DND-41 (cell line): Measurements from ENCODE around the gene TBCE.

ENCODE experiments used
- CTCF ChIP-seq: IDR thresholded peaks from 2 replicates; pipeline ENCODE4 v1.5.1; 2012; ENCODE audit warnings: borderline replicate concordance, low read length, moderate library complexity, mild to moderate bottlenecking; ENCODE audit not compliant: poor library complexity, severe bottlenecking; ENCODE audit errors: extremely low read depth
- EZH2 ChIP-seq: IDR thresholded peaks from 3 replicates; pipeline ENCODE4 v1.6.1; 2012; ENCODE audit warnings: borderline replicate concordance, low read depth, mild to moderate bottlenecking, moderate library complexity, low read length, inconsistent platforms; ENCODE audit not compliant: severe bottlenecking

GRCh38 chr1:235319255-235319654, 48.0 kb upstream of the TBCE start:
- TF ChIP-seq CTCF (no peak), EZH2 (no peak)
